GM23248 (cell line): ENCODE data around the gene C1QTNF3.

Source experiments
- EZH2 ChIP-seq: fragments of 200-600 bp; sonication (generic); IDR thresholded peaks from 2 replicates; pipeline ENCODE4 v1.6.1; 2018; ENCODE audit warnings: antibody characterized with exemption, mild to moderate bottlenecking; ENCODE audit not compliant: insufficient read depth, poor library complexity, severe bottlenecking
- EZH2phosphoT487 ChIP-seq: fragments of 200-600 bp; sonication (generic); IDR thresholded peaks from 2 replicates; pipeline ENCODE4 v1.6.1; 2018; ENCODE audit warnings: antibody characterized with exemption, moderate library complexity, mild to moderate bottlenecking, low read depth; ENCODE audit not compliant: insufficient read depth

DNA sequence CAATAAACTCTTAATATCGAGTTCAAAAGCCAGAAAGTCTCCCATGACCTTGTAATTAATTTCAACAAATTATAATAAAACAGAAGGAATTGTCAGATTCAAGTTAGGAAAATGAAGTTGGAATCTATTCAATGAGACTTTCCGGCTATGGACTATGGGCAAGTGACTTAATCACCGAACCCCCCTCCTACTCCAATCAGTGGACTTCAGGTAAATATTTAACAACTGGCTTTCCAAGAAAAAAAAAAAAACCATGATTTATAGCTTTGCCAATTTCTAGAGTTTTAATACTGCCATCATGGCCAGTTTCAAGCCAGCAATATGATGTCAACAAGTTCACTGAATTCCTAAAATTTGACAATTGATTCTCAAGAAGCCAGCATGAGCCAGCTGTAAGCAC, 63.0 kb downstream of the C1QTNF3 start:
- TF ChIP-seq EZH2 (no peak), EZH2phosphoT487 (no peak)
